ENCODE measurements around the gene NEK10.
"Not testable (repeated sequence)": the region's sequence is repeated elsewhere in the genome, so short reads cannot be mapped to it uniquely, and the experiment has no call there.

The NEK10 gene, protein sequence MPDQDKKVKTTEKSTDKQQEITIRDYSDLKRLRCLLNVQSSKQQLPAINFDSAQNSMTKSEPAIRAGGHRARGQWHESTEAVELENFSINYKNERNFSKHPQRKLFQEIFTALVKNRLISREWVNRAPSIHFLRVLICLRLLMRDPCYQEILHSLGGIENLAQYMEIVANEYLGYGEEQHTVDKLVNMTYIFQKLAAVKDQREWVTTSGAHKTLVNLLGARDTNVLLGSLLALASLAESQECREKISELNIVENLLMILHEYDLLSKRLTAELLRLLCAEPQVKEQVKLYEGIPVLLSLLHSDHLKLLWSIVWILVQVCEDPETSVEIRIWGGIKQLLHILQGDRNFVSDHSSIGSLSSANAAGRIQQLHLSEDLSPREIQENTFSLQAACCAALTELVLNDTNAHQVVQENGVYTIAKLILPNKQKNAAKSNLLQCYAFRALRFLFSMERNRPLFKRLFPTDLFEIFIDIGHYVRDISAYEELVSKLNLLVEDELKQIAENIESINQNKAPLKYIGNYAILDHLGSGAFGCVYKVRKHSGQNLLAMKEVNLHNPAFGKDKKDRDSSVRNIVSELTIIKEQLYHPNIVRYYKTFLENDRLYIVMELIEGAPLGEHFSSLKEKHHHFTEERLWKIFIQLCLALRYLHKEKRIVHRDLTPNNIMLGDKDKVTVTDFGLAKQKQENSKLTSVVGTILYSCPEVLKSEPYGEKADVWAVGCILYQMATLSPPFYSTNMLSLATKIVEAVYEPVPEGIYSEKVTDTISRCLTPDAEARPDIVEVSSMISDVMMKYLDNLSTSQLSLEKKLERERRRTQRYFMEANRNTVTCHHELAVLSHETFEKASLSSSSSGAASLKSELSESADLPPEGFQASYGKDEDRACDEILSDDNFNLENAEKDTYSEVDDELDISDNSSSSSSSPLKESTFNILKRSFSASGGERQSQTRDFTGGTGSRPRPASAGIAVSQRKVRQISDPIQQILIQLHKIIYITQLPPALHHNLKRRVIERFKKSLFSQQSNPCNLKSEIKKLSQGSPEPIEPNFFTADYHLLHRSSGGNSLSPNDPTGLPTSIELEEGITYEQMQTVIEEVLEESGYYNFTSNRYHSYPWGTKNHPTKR

DNA sequence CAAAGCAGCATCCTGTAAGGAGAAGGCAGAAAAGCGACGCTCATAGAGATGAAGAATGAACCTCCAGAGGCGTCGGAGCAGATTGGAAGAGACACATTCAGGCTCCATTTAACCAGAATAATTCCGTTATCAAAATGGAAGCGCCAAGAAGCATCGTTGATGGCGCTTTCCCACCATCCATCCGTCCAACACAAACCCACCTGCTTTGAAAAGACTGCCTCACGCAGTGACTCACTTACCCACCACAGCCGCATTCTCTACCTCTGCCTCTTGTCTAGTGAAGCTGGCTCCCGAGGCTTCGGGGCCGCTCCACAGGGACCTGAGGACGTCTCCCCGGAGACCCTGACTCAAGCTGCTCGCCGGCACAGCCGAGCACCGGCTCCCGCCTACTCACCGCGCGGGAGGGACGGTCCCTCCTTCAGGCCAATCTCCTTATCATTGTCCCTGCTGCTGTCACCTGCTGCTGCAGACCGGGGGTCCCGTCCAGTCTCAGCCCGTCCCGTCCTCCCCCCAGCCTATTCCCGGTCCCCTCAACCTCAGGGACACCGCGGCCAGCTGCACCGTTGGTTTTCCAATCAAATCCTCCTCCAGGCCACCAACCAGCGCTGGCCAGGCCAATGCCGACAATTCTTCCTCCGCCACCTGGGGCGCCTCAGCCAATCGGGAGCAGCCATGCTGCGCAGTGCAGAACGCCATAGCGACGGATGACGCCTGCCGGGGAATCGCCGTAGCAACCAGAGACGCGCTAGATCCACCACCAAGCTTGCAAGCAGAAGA is at the start of gene NEK10:
Gene NEK10, minus strand, starts transcription at position 553 of the 777 bp plus-strand sequence. CDS start 16,501 bp downstream, outside the sequence.
- DNase-seq = peak; percentile 96

- DNase-seq = no peak
Measured at GRCh38 chr3:27415202-27415601, 46.0 kb upstream of the NEK10 start.

DNA sequence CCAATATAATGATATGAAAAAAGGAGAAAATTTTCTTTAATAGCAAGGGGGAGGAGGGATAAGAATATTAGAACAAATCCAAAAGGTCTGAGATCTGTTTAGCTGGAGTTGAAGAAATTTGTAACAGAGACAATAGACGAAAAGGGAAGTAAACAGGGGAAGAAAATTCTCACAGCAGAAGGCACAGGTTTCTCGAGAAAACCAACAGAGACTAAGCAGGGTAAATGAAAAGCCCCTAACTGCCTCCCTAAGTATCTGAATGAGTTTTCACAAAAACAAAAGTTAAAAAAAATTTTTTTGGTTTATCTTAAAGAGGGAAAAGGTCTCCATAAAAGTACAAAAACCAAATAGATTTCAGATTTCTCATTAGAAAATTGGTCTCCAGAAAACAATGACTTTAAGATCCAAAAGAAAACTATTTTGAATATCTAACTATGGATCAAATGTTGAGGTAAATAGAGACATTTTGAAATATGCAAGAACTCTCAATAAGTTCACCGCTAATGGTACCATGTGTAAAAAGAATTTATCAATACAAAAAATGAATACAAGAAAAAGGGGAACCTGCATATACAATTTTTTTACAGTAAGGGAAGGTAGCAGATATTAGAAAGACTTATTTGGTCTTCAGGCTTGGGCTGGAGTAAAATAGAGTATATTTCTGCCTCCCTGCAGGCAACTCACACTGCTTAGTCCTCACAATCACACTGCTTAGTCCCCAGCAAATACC is 23.9 kb upstream of the NEK10 start:
- peak; percentile 28 for DNase-seq

- DNase-seq = not testable (repeated sequence)
Measured at GRCh38 chr3:27392414-27392813, 23.2 kb upstream of the NEK10 start.

DNA sequence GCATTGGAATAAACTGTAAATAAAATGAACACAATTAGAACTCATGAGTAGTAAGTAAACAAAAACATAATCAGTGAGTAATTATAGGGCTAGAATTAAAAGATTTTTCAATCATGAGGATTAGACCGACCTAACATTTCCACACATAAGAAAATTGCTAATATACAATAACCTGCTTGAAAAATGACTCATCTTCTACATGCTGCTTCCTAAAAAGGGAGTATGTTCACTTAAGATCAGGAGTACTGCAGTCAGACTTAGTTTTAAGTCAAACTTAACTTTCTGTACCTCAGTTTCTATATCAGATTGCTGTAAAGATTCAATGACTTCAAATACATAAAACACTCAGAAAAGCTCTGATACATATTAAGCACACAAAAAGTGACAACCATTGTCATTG is 22.6 kb upstream of the NEK10 start:
- no peak for DNase-seq

DNA sequence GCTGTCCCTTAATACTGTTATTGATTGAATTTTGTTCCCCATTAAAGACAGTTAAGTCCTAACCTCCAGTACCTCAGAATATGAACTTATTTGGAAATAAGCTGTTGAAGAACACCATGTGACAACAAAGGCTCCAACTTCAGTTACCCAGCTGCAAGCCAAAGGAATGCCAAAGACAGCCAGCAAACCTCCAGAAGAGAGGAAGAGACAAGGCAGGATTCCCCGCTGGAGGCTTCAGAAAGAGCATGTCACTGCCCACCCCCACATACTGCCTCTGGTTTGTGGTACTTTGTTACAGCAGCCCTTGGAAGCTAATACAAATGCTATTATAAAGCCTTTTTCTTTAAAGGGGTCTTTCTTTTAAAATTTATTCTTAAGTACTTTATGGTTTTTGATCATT is 18.4 kb upstream of the NEK10 start:
- DNase-seq = no peak

GRCh38 chr3:27385504-27385903 is 16.3 kb upstream of the NEK10 start:
- DNase-seq = peak; percentile 42

DNA sequence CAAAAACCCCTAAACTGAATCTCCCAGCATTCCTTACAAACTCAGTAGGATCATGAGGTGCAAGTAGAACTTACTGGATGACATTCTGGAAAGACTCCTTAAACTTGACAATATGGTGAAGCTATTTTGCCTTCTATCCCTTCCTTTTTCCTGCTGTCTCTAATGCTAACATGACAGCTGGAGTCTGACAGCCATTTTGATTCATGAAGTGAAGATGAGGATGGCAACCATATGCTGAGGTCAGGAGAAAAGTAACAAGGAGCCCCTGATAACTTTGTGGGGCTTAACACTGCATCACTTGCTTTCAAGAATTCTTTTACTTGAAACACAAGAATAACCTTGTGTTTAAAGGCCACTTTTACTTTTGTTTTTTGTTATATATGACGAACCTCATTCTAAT is 15.0 kb upstream of the NEK10 start:
- no peak for DNase-seq

- DNase-seq = no peak
Measured at GRCh38 chr3:27380433-27381357, 11.5 kb upstream of the NEK10 start.

DNA sequence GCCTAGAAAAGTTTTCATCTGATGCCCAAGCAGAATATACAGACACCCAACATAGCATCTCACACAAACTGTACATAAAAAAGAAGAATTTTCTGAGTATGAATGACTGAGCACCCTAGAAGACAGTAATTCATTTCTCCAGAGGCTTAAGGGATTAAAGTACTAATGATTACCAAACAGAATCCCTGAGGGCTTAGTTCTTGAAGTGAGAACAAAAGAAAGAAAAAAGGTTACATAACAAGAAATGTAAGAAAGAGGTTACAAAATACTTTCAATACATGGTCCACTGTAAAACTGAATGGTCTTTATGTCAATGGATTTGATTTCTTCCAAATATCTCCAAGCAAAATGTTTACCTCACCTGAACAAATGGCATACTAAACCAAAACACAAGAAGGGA is 9.1 kb upstream of the NEK10 start:
- DNase-seq = no peak

DNA sequence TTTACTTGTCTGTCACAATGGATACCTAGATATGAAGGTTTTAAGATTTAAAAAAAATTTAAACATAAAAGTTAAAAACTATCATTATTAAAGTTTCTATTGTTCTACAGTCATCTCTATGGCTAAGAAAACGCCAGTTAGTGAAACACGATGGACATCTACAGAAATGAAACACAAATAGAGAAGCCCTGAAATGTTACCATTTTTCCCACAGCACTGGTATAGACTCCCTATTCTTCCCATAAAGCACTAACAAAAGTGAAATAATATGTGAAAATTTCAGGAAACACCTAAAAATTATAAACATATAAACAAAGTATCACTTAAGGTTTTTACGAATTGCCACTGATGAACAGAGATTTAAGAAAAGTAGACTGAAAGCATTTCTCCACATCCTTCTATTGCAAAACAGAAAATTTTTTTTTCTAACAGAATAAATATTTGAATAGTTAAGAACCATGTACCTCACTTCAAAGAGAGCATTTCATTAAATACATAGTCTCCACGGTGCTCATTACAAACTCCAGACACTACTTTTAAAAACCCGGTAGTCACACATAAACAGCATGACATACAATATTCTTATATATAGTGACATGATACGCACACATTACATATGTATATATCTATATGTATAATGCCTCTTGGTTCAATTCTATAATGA is 7.1 kb upstream of the NEK10 start:
- no peak for DNase-seq

DNA sequence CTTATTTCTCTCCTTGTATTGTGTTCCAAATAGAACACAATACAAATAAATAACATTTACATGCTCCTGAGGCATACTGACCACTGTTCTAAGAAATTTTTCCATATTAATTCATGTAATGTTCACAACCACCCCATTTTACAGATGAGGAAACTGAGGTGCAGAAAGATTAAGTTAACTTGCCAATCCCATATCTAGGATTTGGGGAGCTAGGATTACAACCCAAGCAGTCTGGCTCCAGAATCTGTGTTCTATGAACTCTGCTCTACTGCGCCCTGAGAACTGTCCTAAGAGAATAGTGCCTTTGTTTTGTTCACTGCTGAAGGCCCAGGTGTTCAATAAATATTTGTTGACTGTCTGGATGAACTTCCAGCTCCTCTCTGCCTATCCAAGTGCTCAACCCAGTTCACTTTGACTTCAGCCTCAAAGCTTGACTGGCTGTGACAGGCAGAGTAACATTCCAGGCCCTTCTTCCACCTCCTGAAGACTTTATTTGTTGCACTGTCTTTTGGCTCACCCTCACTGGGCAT is 3.1 kb downstream of the NEK10 start:
- no peak for DNase-seq

- DNase-seq = no peak
Measured at GRCh38 chr3:27360113-27361078, 8.8 kb downstream of the NEK10 start.

- DNase-seq = no peak
Measured at GRCh38 chr3:27358372-27358771, 10.8 kb downstream of the NEK10 start.

GRCh38 chr3:27357665-27358258 is 11.4 kb downstream of the NEK10 start:
- DNase-seq = peak; percentile 89

- DNase-seq = peak; percentile 12
Measured at GRCh38 chr3:27356976-27357375, 12.2 kb downstream of the NEK10 start.

DNA sequence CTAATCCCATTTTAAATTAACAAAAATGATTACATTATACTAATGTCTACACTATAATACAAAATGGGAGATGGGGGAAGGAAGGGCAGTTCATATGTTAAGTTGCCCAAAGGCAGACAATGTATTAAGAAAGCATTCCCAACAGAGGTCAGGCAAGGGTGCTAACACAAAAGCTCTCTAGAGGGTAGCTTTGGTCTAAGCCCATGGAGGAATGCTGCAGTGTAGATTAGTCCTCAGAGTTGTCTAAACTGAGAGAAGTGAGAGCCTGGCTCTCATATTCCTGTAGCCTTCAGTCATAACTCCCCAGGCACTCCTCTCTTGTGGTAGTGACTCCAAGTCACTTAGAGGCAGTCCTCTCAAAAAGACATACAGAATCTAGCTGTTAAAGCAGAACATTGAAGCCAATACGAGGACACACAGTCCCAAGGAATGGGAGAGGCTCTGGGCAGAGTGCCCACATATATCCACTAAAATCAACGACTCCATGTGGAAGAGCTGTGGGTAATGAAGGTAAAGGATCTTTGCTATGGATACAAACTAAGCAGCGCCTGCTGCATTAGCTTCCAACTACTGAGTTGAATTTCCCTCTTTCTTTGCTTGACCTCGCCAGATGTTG is 14.5 kb downstream of the NEK10 start:
- DNase-seq = no peak

GRCh38 chr3:27354161-27354560 is 15.0 kb downstream of the NEK10 start:
- peak; percentile 14 for DNase-seq

All from hematopoietic multipotent progenitor cell treated with erythropoietin and hydrocortisone succinate and interleukin-3 and kit ligand, for 4 days (in vitro differentiated cells).